ENCODE data around the gene MSRB1. TPM values are rescaled to one million over a fixed set of nuclear protein-coding genes. Genes with fewer than 3 reads are reported as not detected.
A peak's percentile ranks its signal among the peaks of the same experiment; 100 is the strongest.

MSRB1 gene
- total and polyA plus RNA-seq, 2 of the 8 experiments (the other 6 are each of a cell fraction or from before 2014, with no cell fraction given): 28.2 to 51.4 TPM

- no peak overlapping the region for H3K56ac ChIP-seq (replicated peaks; ENCODE audit: insufficient read length, low read depth, low read length)
- H4K91ac ChIP-seq (replicated peaks; ENCODE audit: insufficient read length, low read length): peak overlapping the region; percentile 44
- no peaks in the 10 kb centered on the region for H3K79me2 ChIP-seq (ENCODE audit: control insufficient read depth in 1 of 2, insufficient read depth in 2 of 2, low read length in 2 of 2)
- POLR2A ChIA-PET (ENCODE audit: partially characterized antibody): interaction anchor here (0.5 to 2.8 kb wide), 6 partner anchors 9 to 51 kb away, joined by 3 to 15 read pairs (median 6); partner anchors contain the start of gene RPS2
- H3K27ac ChIP-seq (ENCODE audit: low read depth, low read length): no peak overlapping the region
- no peak overlapping the region for H4K5ac ChIP-seq (ENCODE audit: insufficient read length, low read depth, low read length)
- 19% methylated on average over 2 of the region's 5 CpGs; no CpG with 5 or more reads in 1 of the 2 experiments for WGBS, 2 experiments (ENCODE audit: extremely low coverage in 1 of 2, insufficient coverage in 1 of 2, insufficient read length in 1 of 2, insufficient replicate concordance in 2 of 2, low coverage in 1 of 2, low lambda C conversion rate in 2 of 2, missing lambda C conversion rate in 1 of 2)
- peaks cover 4 to 9% of the 10 kb centered on the region in 2 experiments for H4K20me1 ChIP-seq (replicated peaks in 1 of 2; ENCODE audit: control insufficient read depth in 1 of 2, insufficient read depth in 2 of 2, low read length in 2 of 2)
- no peaks in the 10 kb centered on the region for H3K9me3 ChIP-seq (ENCODE audit: insufficient read depth in 2 of 2, low read depth in 1 of 2, low read length in 1 of 2)
- no peak overlapping the region for H3K9ac ChIP-seq (replicated peaks in 1 of 4; ENCODE audit: extremely low read depth in 1 of 4, low read depth in 3 of 4, low read length in 3 of 4)
- H2AFZ ChIP-seq (ENCODE audit: low read length): no peak overlapping the region
- H2BK120ac ChIP-seq (replicated peaks; ENCODE audit: low read depth, low read length): no peak overlapping the region
- TF ChIP-seq CTCF (IDR thresholded peaks at IDR 0.05; ENCODE audit: control extremely low read depth in 1 of 3, insufficient read depth in 1 of 3, low read depth in 1 of 3, low read length in 3 of 3): peak in 1 of 3 experiments; percentile 13; a peak in 1 of 4 replicates
- no peak for TF ChIP-seq EGR1 (IDR thresholded peaks at IDR 0.05; ENCODE audit: borderline replicate concordance, low read depth, low read length)
- no peak for TF ChIP-seq SP1 (IDR thresholded peaks at IDR 0.05; ENCODE audit: low read depth, low read length)
- no peak for TF ChIP-seq HDAC2 (IDR thresholded peaks at IDR 0.05; ENCODE audit: borderline replicate concordance in 1 of 2, low read depth in 2 of 2, low read length in 2 of 2)
- no peak for TF ChIP-seq SAP30 (IDR thresholded peaks at IDR 0.05; ENCODE audit: insufficient read depth, insufficient replicate concordance, low read length)
- no peak for TF ChIP-seq TAF1 (IDR thresholded peaks at IDR 0.05; ENCODE audit: low read depth, low read length)
- no peak for TF ChIP-seq NRF1 (IDR thresholded peaks at IDR 0.05; ENCODE audit: low read depth, low read length)
- peak in 1 of 2 experiments; percentile 4; a peak in 1 of 4 replicates for TF ChIP-seq RAD21 (IDR thresholded peaks at IDR 0.05 in 1 of 2, conservative IDR thresholded peaks at IDR 0.05 in 1 of 2; ENCODE audit: low read depth in 2 of 2, low read length in 2 of 2)
- H3K4me2 ChIP-seq (ENCODE audit: insufficient read depth in 1 of 2, low read depth in 2 of 2, low read length in 2 of 2): peak overlapping the region; percentile 65 to 80
- peaks cover 0 to 7% (median 0%) of the 10 kb centered on the region in 4 experiments; a peak in 1 of 8 replicates for H3K36me3 ChIP-seq (ENCODE audit: control insufficient read depth in 2 of 4, insufficient read depth in 4 of 4, low read length in 3 of 4)
- CTCF ChIA-PET (ENCODE audit: partially characterized antibody): interaction anchor here (0.7 to 4.0 kb wide), 10 partner anchors 10 to 148 kb away, joined by 3 to 19 read pairs (median 3); no protein-coding TSS in a partner anchor
- H2BK5ac ChIP-seq (ENCODE audit: low read depth, low read length): no peak overlapping the region
- no peak overlapping the region for H2AK5ac ChIP-seq (ENCODE audit: low read depth, low read length)
- no peaks in the 10 kb centered on the region for H3K79me1 ChIP-seq (ENCODE audit: low read depth, low read length)
- peak overlapping the region in 1 of 4 experiments; percentile 54; a peak in 2 of 8 replicates for H3K4me3 ChIP-seq (ENCODE audit: extremely low read depth in 1 of 4, insufficient read depth in 2 of 4, low read depth in 3 of 4, low read length in 4 of 4)
- H2BK15ac ChIP-seq (ENCODE audit: low read length): no peak overlapping the region
- no peak overlapping the region for H3K23ac ChIP-seq (ENCODE audit: insufficient read length)
- H3K4ac ChIP-seq (replicated peaks; ENCODE audit: insufficient read length, low read depth, low read length): no peak overlapping the region
- DNase-seq (ENCODE audit: low read depth in 1 of 2, low spot score in 2 of 2) (no peak), FAIRE-seq (no peak)
- H3K18ac ChIP-seq (ENCODE audit: extremely low read depth, low read length): no peak overlapping the region
- no peak overlapping the region for H2BK12ac ChIP-seq (ENCODE audit: low read depth, low read length)
- H3K14ac ChIP-seq (ENCODE audit: insufficient read length): no peak overlapping the region
- peaks cover 9% of the 10 kb centered on the region; the same call in 1 of the 2 replicates for H3K23me2 ChIP-seq (ENCODE audit: low read depth, low read length)
- H4K8ac ChIP-seq (ENCODE audit: extremely low read depth, insufficient read depth, low read length): no peak overlapping the region
- no peak overlapping the region for H2BK20ac ChIP-seq (ENCODE audit: low read length)
- H3K27me3 ChIP-seq (replicated peaks in 1 of 4; ENCODE audit: control insufficient read depth in 3 of 4, extremely low read depth in 1 of 4, insufficient read depth in 3 of 4, low read length in 3 of 4): peaks cover 39 to 72% (median 61%) of the 10 kb centered on the region in 4 experiments
- peaks cover 0 to 37% (median 23%) of the 10 kb centered on the region in 4 experiments; a peak in 6 of 7 replicates for H3K4me1 ChIP-seq (replicated peaks in 1 of 4; ENCODE audit: control insufficient read depth in 3 of 4, insufficient read depth in 4 of 4, low read length in 3 of 4)
Observed at GRCh38 chr16:1916640-1916990, 26.4 kb downstream of the MSRB1 start.

Measured in H1 (cell line).